Natural killer cell (primary cell): ENCODE measurements around the gene PHF21A. TPM values are rescaled to one million over a fixed set of nuclear protein-coding genes. Genes with fewer than 3 reads are reported as not detected.

Experiments used
- ATAC-seq, 3 donors: fragments of 150-1000 bp in 2 of 3; fragments of 200-7000 bp in 1 of 3; cut with Tn5 transposase; 1 replicate in 1 of 3; 2 replicates in 2 of 3; pipeline ENCODE4 v1.10.0; 2021; ENCODE audit warnings: mild to moderate bottlenecking in 2 of 3, moderate library complexity in 2 of 3
- DNase-seq, 2 donors: peaks; one replicate each; pipeline versions ENCODE4 v3.0.0 to v3.0.0-alpha.2; 2013 to 2021; ENCODE audit warnings: mixed read lengths in 1 of 2
- H3K27ac ChIP-seq: one replicate; pipeline ENCODE4 v1.5.1; 2013; ENCODE audit warnings: mild to moderate bottlenecking, low read length
- H3K27me3 ChIP-seq: one replicate; pipeline ENCODE4 v1.6.1; 2013; ENCODE audit warnings: low read length; ENCODE audit not compliant: control insufficient read depth, insufficient read depth
- H3K36me3 ChIP-seq: one replicate; pipeline ENCODE4 v1.6.1; 2013; ENCODE audit warnings: low read length; ENCODE audit not compliant: control insufficient read depth, insufficient read depth
- H3K4me1 ChIP-seq: one replicate; pipeline ENCODE4 v1.6.1; 2013; ENCODE audit warnings: low read length; ENCODE audit not compliant: control insufficient read depth, insufficient read depth
- H3K4me3 ChIP-seq: one replicate; pipeline ENCODE4 v1.5.1; 2013; ENCODE audit warnings: low read length
- H3K9me3 ChIP-seq: one replicate; pipeline ENCODE4 v1.6.1; 2013; ENCODE audit warnings: low read length; ENCODE audit not compliant: control insufficient read depth, insufficient read depth
- H3K27ac Mint-ChIP-seq, 2 donors: one replicate each; pipeline ENCODE4 v1.8.0; 2022; ENCODE audit warnings: mild to moderate bottlenecking in 2 of 2, mixed read lengths in 2 of 2, moderate library complexity in 1 of 2
- H3K27me3 Mint-ChIP-seq, 2 donors: one replicate each; pipeline ENCODE4 v1.8.0; 2022; ENCODE audit warnings: low read depth in 2 of 2, mixed read lengths in 2 of 2
- H3K36me3 Mint-ChIP-seq: one replicate; pipeline ENCODE4 v1.8.0; 2022; ENCODE audit warnings: mixed read lengths
- H3K4me1 Mint-ChIP-seq, 2 donors: one replicate each; pipeline ENCODE4 v1.8.0; 2022; ENCODE audit warnings: mixed read lengths in 2 of 2
- H3K4me3 Mint-ChIP-seq: one replicate; pipeline ENCODE4 v1.8.0; 2022; ENCODE audit warnings: mild to moderate bottlenecking, moderate library complexity, mixed read lengths
- H3K9me3 Mint-ChIP-seq, 2 donors: one replicate each; pipeline ENCODE4 v1.8.0; 2022; ENCODE audit warnings: mixed read lengths in 2 of 2
- WGBS: methylation state at CpG from one replicate; pipeline ENCODE4 v1.1.7; 2013; ENCODE audit warnings: missing lambda C conversion rate; ENCODE audit not compliant: insufficient coverage; 5-methylcytosine and 5-hydroxymethylcytosine counted together
- intact Hi-C: fragments of 100-400 bp; cut with micrococcal nuclease; formaldehyde crosslinking; loops from one replicate; pipeline ENCODE4 v1.14.2; 2022
- total RNA-seq, 4 donors: library from RNA; stranded (reverse); fragments of 120-200 nt in 1 of 4; gene quantifications; one replicate each; pipeline versions ENCODE4 v1.2.3 to v1.2.4, GENCODE V29; 2013 to 2022
- TF ChIP-seq, protein P1 (sequence below): fragments of 200-600 bp; IDR thresholded peaks from one replicate; pipeline ENCODE4 v1.8.0; 2022; ENCODE audit warnings: antibody characterized with exemption

The PHF21A gene
- total RNA-seq, 3 donors from 2014 or later (not counting 1 experiment from before 2014, with no cell fraction given), result 138 to 147 (median 139) TPM

DNA sequence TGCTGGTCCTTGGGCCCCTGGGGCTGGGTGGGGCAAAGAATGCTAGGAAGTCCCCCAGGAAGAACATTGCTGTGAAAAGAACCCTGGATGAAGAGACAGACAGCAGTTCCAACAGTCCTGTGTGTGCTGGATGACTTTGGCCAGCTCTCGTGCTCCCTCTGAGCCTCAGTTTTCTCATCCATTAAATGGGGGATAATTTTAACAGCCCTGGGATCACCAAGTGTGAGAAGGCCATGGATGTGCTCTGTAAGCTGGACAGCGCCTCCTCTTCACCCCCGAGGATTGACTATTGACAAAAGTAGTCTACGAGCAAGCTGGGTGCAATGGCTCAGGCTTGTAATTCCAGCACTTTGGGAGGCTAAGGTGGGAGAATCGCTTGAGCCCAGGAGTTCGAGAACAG lies 196.3 kb downstream of the PHF21A start:
- intact Hi-C loops, result no loop called here

DNA sequence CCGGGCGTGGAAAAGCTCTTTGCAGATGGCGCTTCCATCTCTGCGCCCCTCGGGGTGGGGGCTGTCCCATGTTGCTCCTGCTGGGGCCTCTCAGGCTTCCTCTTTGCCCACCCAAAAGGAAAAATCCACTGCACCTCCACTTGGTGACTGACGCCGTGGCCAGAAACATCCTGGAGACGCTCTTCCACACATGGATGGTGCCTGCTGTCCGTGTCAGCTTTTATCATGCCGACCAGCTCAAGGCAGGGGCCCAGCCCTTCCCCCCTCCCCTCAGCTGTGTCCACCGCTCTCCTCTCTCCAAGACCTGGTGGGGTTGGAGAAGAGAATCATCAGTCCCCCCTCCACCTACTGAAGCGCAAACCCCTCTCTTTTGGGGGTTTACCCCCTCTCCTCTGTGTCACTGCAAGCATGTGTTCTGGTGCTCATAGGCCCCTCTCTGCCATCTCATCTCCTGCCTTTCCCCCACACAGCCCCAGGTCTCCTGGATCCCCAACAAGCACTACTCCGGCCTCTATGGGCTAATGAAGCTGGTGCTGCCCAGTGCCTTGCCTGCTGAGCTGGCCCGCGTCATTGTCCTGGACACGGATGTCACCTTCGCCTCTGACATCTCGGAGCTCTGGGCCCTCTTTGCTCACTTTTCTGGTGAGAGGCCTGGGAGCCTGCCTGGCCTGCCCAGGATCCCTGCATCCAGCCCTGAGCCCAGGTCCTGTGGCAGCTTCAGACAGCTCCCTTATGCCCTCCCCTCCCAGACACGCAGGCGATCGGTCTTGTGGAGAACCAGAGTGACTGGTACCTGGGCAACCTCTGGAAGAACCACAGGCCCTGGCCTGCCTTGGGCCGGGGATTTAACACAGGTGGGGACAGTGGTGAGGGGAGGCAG lies 197.0 kb downstream of the PHF21A start:
- TF ChIP-seq, protein P1, sequence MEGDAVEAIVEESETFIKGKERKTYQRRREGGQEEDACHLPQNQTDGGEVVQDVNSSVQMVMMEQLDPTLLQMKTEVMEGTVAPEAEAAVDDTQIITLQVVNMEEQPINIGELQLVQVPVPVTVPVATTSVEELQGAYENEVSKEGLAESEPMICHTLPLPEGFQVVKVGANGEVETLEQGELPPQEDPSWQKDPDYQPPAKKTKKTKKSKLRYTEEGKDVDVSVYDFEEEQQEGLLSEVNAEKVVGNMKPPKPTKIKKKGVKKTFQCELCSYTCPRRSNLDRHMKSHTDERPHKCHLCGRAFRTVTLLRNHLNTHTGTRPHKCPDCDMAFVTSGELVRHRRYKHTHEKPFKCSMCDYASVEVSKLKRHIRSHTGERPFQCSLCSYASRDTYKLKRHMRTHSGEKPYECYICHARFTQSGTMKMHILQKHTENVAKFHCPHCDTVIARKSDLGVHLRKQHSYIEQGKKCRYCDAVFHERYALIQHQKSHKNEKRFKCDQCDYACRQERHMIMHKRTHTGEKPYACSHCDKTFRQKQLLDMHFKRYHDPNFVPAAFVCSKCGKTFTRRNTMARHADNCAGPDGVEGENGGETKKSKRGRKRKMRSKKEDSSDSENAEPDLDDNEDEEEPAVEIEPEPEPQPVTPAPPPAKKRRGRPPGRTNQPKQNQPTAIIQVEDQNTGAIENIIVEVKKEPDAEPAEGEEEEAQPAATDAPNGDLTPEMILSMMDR, result no peak
- Mint-ChIP-seq H3K27ac (peak overlapping the region in 1 of 2 donors; percentile 21), H3K4me1 (peaks cover 14 to 24% of the 10 kb centered on the region in 2 donors), H3K27me3 (peaks cover 6 to 10% of the 10 kb centered on the region in 2 donors), H3K9me3 (no peaks in the 10 kb centered on the region), H3K4me3 (peak overlapping the region; percentile 75), H3K36me3 (no peaks in the 10 kb centered on the region)
- no peak overlapping the region for H3K27ac ChIP-seq
- intact Hi-C loops, result no loop called here
- no peak for ATAC-seq
- no peak overlapping the region for H3K4me3 ChIP-seq
- no peaks in the 10 kb centered on the region for H3K36me3 ChIP-seq
- peak in 1 of 2 donors; percentile 6 for DNase-seq
- H3K4me1 ChIP-seq, result peaks cover 56% of the 10 kb centered on the region
- no peaks in the 10 kb centered on the region for H3K9me3 ChIP-seq
- peaks cover 7% of the 10 kb centered on the region for H3K27me3 ChIP-seq
- 84% methylated on average over 22 of the region's 22 CpGs for WGBS

More for the DNA sequence above, 196.3 kb downstream of the PHF21A start:
- H3K4me1 ChIP-seq, result peaks cover 56% of the 10 kb centered on the region
- Mint-ChIP-seq H3K4me1 (peaks cover 18 to 29% of the 10 kb centered on the region in 2 donors), H3K27ac (no peak overlapping the region), H3K9me3 (no peaks in the 10 kb centered on the region), H3K27me3 (peaks cover 6 to 10% of the 10 kb centered on the region in 2 donors), H3K36me3 (no peaks in the 10 kb centered on the region), H3K4me3 (no peak overlapping the region)
- TF ChIP-seq, protein P1, result no peak
- no peak for DNase-seq
- no peak overlapping the region for H3K4me3 ChIP-seq
- peaks cover 7% of the 10 kb centered on the region for H3K27me3 ChIP-seq
- WGBS, result 98% methylated on average over 6 of the region's 6 CpGs
- ATAC-seq, result no peak
- H3K9me3 ChIP-seq, result no peaks in the 10 kb centered on the region
- no peaks in the 10 kb centered on the region for H3K36me3 ChIP-seq
- no peak overlapping the region for H3K27ac ChIP-seq

DNA sequence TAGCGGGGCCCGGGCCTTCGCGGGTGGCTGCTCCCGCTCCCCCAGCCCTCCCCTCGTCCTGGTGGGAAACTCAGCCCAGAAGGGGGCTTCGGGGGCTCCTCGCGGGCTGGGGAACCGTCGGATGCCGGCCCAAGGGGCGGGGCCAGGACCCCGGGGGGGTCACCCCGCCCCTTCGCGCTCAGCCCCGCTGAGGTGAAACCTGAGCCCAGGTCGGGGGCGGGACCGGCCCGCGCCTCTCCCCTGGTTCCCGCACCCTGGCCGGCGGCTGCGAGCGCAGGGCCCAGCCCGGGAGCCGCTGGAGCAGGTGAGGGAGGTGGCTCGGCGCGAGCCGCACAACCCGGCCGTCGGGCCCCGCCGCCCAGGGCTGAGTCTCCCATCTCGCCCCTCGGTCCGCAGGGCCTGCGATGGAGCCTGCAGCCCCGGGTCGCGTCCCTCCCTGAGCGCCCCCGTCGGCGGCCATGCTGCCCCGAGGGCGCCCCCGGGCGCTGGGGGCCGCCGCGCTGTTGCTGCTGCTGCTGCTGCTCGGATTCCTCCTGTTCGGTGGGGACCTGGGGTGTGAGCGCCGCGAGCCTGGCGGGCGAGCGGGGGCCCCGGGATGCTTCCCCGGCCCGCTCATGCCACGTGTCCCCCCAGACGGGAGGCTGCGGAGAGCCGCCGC lies 198.7 kb downstream of the PHF21A start, which contains the start of gene LARGE2:
TSS of gene LARGE2 (plus strand) at position 232 of the 658 bp plus-strand sequence. CDS start at position 459, 227 bp downstream.
- H3K4me1 Mint-ChIP-seq, result peaks cover 27 to 39% of the 10 kb centered on the region in 2 donors
- peaks cover 51% of the 10 kb centered on the region for H3K4me1 ChIP-seq
- H3K27ac Mint-ChIP-seq, result peak within 1 kb of the TSS in 1 of 2 donors; percentile 57
- 2% methylated on average over 73 of the region's 73 CpGs for WGBS
- intact Hi-C loops, result no loop called here
- ATAC-seq (no peak), DNase-seq (peak; percentile 16 to 54)
- H3K27me3 Mint-ChIP-seq, result peaks cover 6 to 10% of the 10 kb centered on the region in 2 donors
- peaks cover 7% of the 10 kb centered on the region for H3K27me3 ChIP-seq
- no peaks in the 10 kb centered on the region for H3K36me3 ChIP-seq
- peak within 1 kb of the TSS; percentile 26 for H3K4me3 ChIP-seq
- no peaks in the 10 kb centered on the region for H3K9me3 Mint-ChIP-seq
- TF ChIP-seq, protein P1, result no peak
- no peaks in the 10 kb centered on the region for H3K9me3 ChIP-seq
- no peaks in the 10 kb centered on the region for H3K36me3 Mint-ChIP-seq
- peak within 1 kb of the TSS; percentile 87 for H3K4me3 Mint-ChIP-seq
- H3K27ac ChIP-seq, result no peak within 1 kb of the TSS
